Smooth muscle cell (in vitro differentiated cells): ENCODE measurements around the gene EME1. TPM values are rescaled to one million over a fixed set of nuclear protein-coding genes. Genes with fewer than 3 reads are reported as not detected.

ENCODE experiments used
- DNase-seq: peaks from one replicate; lab custom pipeline; 2025; ENCODE audit not compliant: unreplicated experiment; lab: John Stamatoyannopoulos, UW
- H2AFZ ChIP-seq: fragments of 200-600 bp; sonication (generic); 2 replicates; pipeline ENCODE4 v1.6.0; 2016; ENCODE audit warnings: antibody characterized with exemption, low read depth, mild to moderate bottlenecking
- H3F3A ChIP-seq: fragments of 200-600 bp; sonication (generic); 2 replicates; pipeline ENCODE4 v1.6.0; 2017; ENCODE audit warnings: antibody characterized with exemption, low read depth
- H3K27ac ChIP-seq: fragments of 200-600 bp; sonication (generic); 2 replicates; pipeline ENCODE4 v1.5.1; 2016; ENCODE audit warnings: low read depth, mild to moderate bottlenecking
- H3K27me3 ChIP-seq: fragments of 200-600 bp; sonication (generic); 2 replicates; pipeline ENCODE4 v1.6.1; 2016; ENCODE audit warnings: low read depth, mild to moderate bottlenecking
- H3K36me3 ChIP-seq: fragments of 200-600 bp; sonication (generic); 2 replicates; pipeline ENCODE4 v1.5.1; 2016; ENCODE audit warnings: low read depth
- H3K4me1 ChIP-seq: fragments of 200-600 bp; sonication (generic); 2 replicates; pipeline ENCODE4 v1.5.1; 2016; ENCODE audit warnings: low read depth
- H3K4me2 ChIP-seq: fragments of 200-600 bp; sonication (generic); 2 replicates; pipeline ENCODE4 v1.6.0; 2016; ENCODE audit warnings: mild to moderate bottlenecking
- H3K4me3 ChIP-seq: fragments of 200-600 bp; sonication (generic); 2 replicates; pipeline ENCODE4 v1.5.1; 2016; ENCODE audit warnings: mild to moderate bottlenecking
- H3K79me2 ChIP-seq: fragments of 200-600 bp; sonication (generic); 2 replicates; pipeline ENCODE4 v1.6.0; 2016; ENCODE audit warnings: low read depth, mild to moderate bottlenecking
- H3K9ac ChIP-seq: fragments of 200-600 bp; sonication (generic); 2 replicates; pipeline ENCODE4 v1.6.0; 2016; ENCODE audit warnings: low read depth
- H3K9me3 ChIP-seq: fragments of 200-600 bp; sonication (generic); replicated peaks from 2 replicates; pipeline ENCODE4 v1.5.1; 2016; ENCODE audit warnings: low read depth
- H4K20me1 ChIP-seq: fragments of 200-600 bp; sonication (generic); 2 replicates; pipeline ENCODE4 v1.6.0; 2016; ENCODE audit warnings: low read depth
- CTCF ChIP-seq: fragments of 200-600 bp; sonication (generic); IDR thresholded peaks from 2 replicates; pipeline ENCODE4 v1.5.1; 2017; ENCODE audit warnings: borderline replicate concordance, mild to moderate bottlenecking, antibody characterized with exemption; ENCODE audit not compliant: insufficient read depth, poor library complexity, severe bottlenecking
- WGBS: methylation state at CpG from one replicate; pipeline ENCODE4 v1.1.7; 2016; ENCODE audit warnings: low lambda C conversion rate; 5-methylcytosine and 5-hydroxymethylcytosine counted together
- polyA plus RNA-seq: library from polyadenylated mRNA; unstranded; fragments of >200 nt; fragmentation: Nextera tagmentation; extraction: Ambion mirVana; gene quantifications from 2 replicates; pipeline ENCODE4 v1.2.1, GENCODE V29; 2016
- total RNA-seq: library from RNA; depleted of rRNA; stranded (reverse); fragments of >200 nt; gene quantifications from 2 replicates; pipeline ENCODE4 v1.2.3, GENCODE V29; 2014

EME1 gene
- total and polyA plus RNA-seq, 2 experiments from 2014 or later, result 8.2 to 9.6 TPM

GRCh38 chr17:50359005-50359699 is 13.9 kb upstream of the EME1 start:
- Histone ChIP-seq H3K27me3 (no peaks in the 10 kb centered on the region), H4K20me1 (peaks cover 5% of the 10 kb centered on the region), H3K4me3 (no peak overlapping the region), H3K4me1 (peaks cover 12% of the 10 kb centered on the region), H3K36me3 (no peaks in the 10 kb centered on the region), H3K79me2 (no peaks in the 10 kb centered on the region), H3K9me3 (no peaks in the 10 kb centered on the region), H3K27ac (no peak overlapping the region), H2AFZ (no peak overlapping the region), H3K4me2 (no peak overlapping the region), H3K9ac (no peak overlapping the region), H3F3A (peaks cover 9% of the 10 kb centered on the region)
- WGBS, result 91% methylated on average over 5 of the region's 5 CpGs
- no peak for DNase-seq
- no peak for TF ChIP-seq CTCF

GRCh38 chr17:50359998-50360461 is 13.0 kb upstream of the EME1 start:
- H3K79me2 ChIP-seq, result no peaks in the 10 kb centered on the region
- no peak for TF ChIP-seq CTCF
- H3K27ac ChIP-seq, result no peak overlapping the region
- H3K9ac ChIP-seq, result no peak overlapping the region
- no peak overlapping the region for H2AFZ ChIP-seq
- WGBS, result 94% methylated on average over 14 of the region's 14 CpGs
- H4K20me1 ChIP-seq, result peaks cover 5% of the 10 kb centered on the region
- H3K4me2 ChIP-seq, result no peak overlapping the region
- no peak for DNase-seq
- H3K27me3 ChIP-seq, result no peaks in the 10 kb centered on the region
- no peak overlapping the region for H3K4me3 ChIP-seq
- H3F3A ChIP-seq, result peaks cover 9% of the 10 kb centered on the region
- H3K9me3 ChIP-seq, result no peaks in the 10 kb centered on the region
- H3K4me1 ChIP-seq, result peaks cover 13% of the 10 kb centered on the region
- H3K36me3 ChIP-seq, result no peaks in the 10 kb centered on the region

GRCh38 chr17:50360486-50361115 is 12.4 kb upstream of the EME1 start:
- Histone ChIP-seq H3K9ac (no peak overlapping the region), H3K9me3 (no peaks in the 10 kb centered on the region), H3F3A (peaks cover 9% of the 10 kb centered on the region), H3K4me1 (peaks cover 13% of the 10 kb centered on the region), H3K79me2 (no peaks in the 10 kb centered on the region), H3K36me3 (no peaks in the 10 kb centered on the region), H2AFZ (no peak overlapping the region), H3K4me3 (no peak overlapping the region), H4K20me1 (peaks cover 5% of the 10 kb centered on the region), H3K27ac (no peak overlapping the region), H3K4me2 (no peak overlapping the region), H3K27me3 (no peaks in the 10 kb centered on the region)
- no peak for DNase-seq
- no peak for TF ChIP-seq CTCF
- WGBS, result 95% methylated on average over 11 of the region's 11 CpGs
